KOPT-K1 (cell line): Measurements from ENCODE around the gene SOWAHB.
"Not testable (repeated sequence)": the region's sequence is repeated elsewhere in the genome, so short reads cannot be mapped to it uniquely, and the experiment has no call there.

Experiments
- H3K27ac ChIP-seq: fragments of 200-600 bp; sonication (generic); 2 replicates; pipeline ENCODE4 v1.5.1; 2016; ENCODE audit warnings: antibody characterized with exemption, mild to moderate bottlenecking, low read depth, low read length; ENCODE audit not compliant: poor library complexity, severe bottlenecking
- H3K36me3 ChIP-seq: fragments of 200-600 bp; sonication (generic); 2 replicates; pipeline ENCODE4 v1.5.1; 2017; ENCODE audit warnings: antibody characterized with exemption, mild to moderate bottlenecking, low read length, moderate library complexity; ENCODE audit not compliant: insufficient read depth
- H3K9me3 ChIP-seq: fragments of 200-600 bp; sonication (generic); 2 replicates; pipeline ENCODE4 v1.5.1; 2017; ENCODE audit warnings: antibody characterized with exemption, low read length, mild to moderate bottlenecking; ENCODE audit not compliant: insufficient read depth, poor library complexity, severe bottlenecking

SOWAHB gene

DNA sequence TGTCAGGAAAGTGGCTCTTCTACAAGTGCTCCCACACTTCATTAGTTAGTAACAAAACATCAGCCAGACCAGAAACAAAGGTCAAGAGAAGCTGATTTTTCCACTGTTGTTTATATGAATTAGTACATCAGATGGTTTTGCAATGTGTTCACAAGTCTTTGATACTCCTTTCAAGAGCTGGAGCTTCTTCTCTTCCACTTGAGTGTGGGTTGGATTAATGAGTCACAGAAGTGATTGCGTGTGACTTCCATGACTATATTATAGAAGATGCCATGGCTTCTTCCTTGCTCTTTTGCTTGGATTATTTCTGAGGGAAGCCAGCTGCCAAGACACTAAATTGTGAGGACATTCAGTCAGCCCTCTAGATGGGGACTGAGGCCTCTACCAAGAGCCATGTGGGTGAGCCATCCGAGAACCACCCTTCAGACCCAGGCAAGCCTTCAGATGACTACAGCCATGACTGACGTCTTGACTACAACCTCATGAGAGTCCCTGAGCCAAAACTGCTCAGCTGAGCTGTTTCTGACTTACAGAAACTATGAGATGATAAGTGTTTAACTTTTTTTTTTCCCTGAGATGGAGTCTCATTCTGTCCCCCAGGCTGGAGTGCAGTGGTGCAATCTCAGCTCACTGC lies 18.1 kb downstream of the SOWAHB start:
- Histone ChIP-seq H3K36me3 (no peaks in the 10 kb centered on the region), H3K27ac (no peak overlapping the region), H3K9me3 (no peaks in the 10 kb centered on the region)

DNA sequence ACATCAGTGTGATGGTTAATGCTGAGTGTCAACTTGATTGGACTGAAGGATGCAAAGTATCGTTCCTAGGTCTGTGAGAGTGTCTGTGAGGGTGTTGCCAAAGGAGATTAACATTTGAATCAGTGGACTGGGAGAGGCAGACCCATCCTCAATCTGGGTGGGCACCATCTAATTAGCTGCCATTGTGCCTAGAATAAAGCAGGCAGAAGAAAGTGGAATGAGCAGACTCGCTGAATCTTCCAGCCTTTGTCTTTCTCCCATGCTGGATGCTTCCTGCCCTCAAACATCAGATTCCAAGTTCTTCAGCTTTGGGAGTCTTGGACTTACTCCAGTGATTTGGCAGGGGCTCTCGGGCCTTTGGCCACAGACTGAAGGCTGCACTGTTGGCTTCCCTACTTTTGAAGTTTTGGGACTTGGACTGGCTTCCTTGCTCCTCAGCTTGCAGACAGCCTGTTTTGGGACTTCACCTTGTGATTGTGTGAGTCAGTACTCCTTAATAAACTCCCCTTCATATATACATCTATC lies 19.2 kb downstream of the SOWAHB start:
- H3K36me3 ChIP-seq, H3K27ac ChIP-seq, H3K9me3 ChIP-seq: not testable (repeated sequence)

- H3K36me3 ChIP-seq: no peaks in the 10 kb centered on the region
- no peak overlapping the region for H3K27ac ChIP-seq
- H3K9me3 ChIP-seq: no peaks in the 10 kb centered on the region
Measured at GRCh38 chr4:76874176-76874575, 23.8 kb downstream of the SOWAHB start.

GRCh38 chr4:76873495-76873894 lies 24.4 kb downstream of the SOWAHB start:
- no peak overlapping the region for H3K27ac ChIP-seq
- no peaks in the 10 kb centered on the region for H3K36me3 ChIP-seq
- H3K9me3 ChIP-seq: no peaks in the 10 kb centered on the region

- Histone ChIP-seq H3K36me3 (no peaks in the 10 kb centered on the region), H3K9me3 (no peaks in the 10 kb centered on the region), H3K27ac (no peak overlapping the region)
Measured at GRCh38 chr4:76872556-76872955, 25.4 kb downstream of the SOWAHB start.

DNA sequence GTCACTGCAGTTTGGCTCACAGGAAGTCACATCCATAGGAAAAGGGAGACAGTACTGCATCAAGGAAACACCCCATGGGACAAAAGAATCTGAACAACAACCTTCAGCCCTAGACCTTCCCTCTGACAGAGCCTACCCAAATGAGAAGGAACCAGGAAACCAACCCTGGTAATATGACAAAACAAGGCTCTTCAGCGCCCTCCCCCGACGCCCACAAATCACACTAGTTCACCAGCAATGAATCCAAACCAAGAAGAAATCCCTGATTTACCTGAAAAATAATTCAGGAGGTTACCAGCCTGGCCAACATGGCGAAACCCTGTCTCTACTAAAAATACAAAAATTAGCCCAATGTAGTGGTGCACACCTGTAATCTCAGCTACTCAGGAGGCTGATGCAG lies 29.2 kb downstream of the SOWAHB start:
- not testable (repeated sequence) for H3K9me3 ChIP-seq, H3K27ac ChIP-seq, H3K36me3 ChIP-seq

DNA sequence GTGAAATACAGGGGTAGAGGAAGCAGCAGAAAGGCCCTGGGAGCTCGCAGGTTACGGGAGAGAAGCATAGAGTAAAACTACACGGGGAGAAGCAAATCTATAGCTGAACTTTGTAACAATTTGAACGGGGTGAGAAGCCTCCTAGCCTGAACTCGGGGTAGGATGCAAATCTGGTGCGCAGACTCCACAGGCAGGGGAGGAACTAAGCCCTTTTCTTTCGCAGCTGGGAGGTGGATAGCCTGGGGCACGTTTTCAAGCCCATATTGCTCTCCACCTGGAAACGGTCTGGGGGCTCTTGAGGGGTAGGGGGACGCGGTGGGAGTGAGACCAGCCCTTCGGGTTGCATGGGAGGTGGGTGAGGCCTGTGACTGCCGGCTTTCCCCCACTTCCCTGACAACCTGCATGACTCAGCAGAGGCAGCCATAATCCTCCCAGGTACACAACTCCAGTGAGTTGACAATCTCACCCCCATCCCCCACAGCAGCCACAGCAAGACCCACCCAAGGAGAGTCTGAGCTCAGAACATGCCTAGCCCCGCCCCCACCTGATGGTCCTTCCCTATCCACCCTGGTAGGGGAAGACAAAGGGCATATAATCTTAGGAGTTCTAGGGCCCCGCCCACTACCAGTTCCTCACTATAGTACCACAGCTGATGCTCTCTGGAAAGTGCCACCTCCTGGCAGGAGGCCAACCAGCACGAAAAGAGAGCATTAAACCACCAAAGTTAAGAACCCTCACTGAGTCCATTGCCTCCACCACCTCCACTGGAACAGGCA lies 29.9 kb downstream of the SOWAHB start:
- Histone ChIP-seq H3K9me3 (no peaks in the 10 kb centered on the region), H3K36me3 (no peaks in the 10 kb centered on the region), H3K27ac (no peak overlapping the region)

- no peak overlapping the region for H3K27ac ChIP-seq
- H3K36me3 ChIP-seq: no peaks in the 10 kb centered on the region
- H3K9me3 ChIP-seq: no peaks in the 10 kb centered on the region
Measured at GRCh38 chr4:76867377-76867776, 30.6 kb downstream of the SOWAHB start.

- Histone ChIP-seq H3K9me3 (no peaks in the 10 kb centered on the region), H3K27ac (no peak overlapping the region), H3K36me3 (no peaks in the 10 kb centered on the region)
Measured at GRCh38 chr4:76866641-76867040, 31.3 kb downstream of the SOWAHB start.

- H3K9me3 ChIP-seq: no peaks in the 10 kb centered on the region
- H3K36me3 ChIP-seq: no peaks in the 10 kb centered on the region
- H3K27ac ChIP-seq: no peak overlapping the region
Measured at GRCh38 chr4:76858319-76858718, 39.6 kb downstream of the SOWAHB start.

DNA sequence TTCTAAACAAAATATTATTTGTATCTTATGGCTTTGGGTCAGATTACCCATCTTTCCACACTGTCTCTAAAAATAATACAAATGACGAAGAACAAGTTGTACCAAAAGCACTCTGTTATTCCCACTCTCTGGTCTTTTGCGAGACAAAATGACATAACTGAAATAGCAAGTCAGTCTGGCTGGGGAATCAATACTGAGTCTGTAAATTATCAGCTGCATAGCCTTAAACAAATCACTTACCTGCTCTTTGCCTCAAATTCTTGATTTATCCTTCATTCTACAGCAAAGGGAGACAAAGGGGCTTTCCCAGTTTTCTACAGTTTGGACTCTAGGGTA lies 40.9 kb downstream of the SOWAHB start:
- Histone ChIP-seq H3K27ac (no peak overlapping the region), H3K36me3 (no peaks in the 10 kb centered on the region), H3K9me3 (no peaks in the 10 kb centered on the region)

DNA sequence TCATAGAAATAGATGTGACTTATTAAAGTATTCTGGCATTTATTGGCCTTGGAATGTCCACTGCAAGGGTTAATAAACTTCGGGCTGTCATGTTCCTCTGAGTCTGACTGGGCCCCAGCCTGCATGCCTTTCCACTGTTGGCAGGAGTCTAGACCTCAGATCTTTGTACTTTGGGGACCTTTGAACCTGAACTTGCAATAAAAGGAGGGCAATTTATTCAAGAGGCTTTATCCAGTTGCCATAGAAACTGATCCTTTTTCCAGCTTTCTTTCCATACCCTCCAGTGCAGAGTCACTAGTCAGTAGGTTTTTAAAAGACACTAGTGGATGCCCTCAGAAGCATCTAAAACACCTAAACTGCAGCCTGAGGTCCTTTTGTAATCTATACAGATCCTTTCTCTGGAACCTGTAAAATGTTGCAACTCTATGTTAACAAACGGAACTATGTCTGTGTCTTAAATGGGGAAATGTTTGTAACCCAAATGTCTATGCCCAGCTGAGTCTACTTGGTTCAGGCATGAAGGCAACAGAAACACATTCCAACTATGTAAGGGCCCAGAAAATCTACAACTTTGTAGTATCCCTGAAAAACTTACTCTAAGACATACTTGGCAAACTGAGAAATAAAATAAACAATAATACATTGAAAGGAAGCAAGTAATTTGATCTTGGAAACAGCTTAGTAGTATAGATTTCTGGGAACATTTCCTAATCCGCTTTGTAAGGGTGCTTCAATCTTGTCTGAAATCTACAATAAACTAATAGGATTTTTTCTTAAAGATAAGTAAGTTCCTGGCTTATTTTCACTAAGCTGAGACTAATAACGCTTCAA lies 41.5 kb downstream of the SOWAHB start:
- Histone ChIP-seq H3K9me3 (no peaks in the 10 kb centered on the region), H3K36me3 (no peaks in the 10 kb centered on the region), H3K27ac (no peak overlapping the region)

DNA sequence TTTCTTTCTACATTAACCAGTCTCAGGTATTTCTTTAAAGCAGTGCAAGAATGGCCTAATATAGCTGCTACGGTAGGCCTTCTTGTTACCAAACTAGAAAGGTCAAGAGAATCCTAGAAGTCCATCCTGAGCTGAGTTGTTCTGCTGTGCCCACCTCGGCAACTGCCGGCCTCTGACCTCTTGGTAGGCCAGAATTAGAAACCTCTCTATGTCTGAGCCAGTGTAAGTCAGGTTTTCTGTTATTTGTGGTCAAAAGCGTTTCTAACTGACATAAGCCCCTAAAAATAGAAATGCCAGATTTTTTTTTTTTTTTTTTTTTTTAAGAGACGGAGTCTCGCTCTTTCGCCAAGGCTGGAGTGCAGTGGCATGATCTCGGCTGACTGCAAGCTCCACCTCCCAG lies 43.1 kb downstream of the SOWAHB start:
- Histone ChIP-seq H3K36me3 (no peaks in the 10 kb centered on the region), H3K9me3 (no peaks in the 10 kb centered on the region), H3K27ac (no peak overlapping the region)

- Histone ChIP-seq H3K27ac (no peak overlapping the region), H3K9me3 (no peaks in the 10 kb centered on the region), H3K36me3 (no peaks in the 10 kb centered on the region)
Measured at GRCh38 chr4:76851375-76851774, 46.6 kb downstream of the SOWAHB start.

DNA sequence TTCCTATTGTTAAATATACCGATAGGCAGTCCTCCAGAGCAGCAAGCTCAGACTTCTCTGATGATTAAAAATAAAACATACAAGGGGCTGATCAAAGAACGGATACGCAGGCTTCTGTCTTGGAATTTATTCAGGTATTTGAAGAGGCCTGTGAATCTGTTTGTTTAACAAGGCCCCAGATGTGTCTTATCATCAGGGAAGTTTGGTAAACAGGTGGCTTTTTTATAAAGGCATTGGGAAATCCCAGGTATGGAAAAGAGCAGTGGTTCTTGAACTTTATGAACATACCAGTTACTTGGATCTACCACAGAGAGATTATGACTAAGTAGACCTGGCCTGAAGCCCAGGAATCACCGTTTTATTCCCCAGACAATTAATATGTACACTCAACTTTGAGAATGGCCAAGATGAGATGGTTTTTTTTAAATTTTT lies 47.9 kb downstream of the SOWAHB start:
- Histone ChIP-seq H3K27ac (no peak overlapping the region), H3K36me3 (no peaks in the 10 kb centered on the region), H3K9me3 (no peaks in the 10 kb centered on the region)
